CD8-positive, alpha-beta memory T cell (primary cell): ENCODE measurements around the gene SMTNL2. TPM values are rescaled to one million over a fixed set of nuclear protein-coding genes. Genes with fewer than 3 reads are reported as not detected.
"Not testable (repeated sequence)": the region's sequence is repeated elsewhere in the genome, so short reads cannot be mapped to it uniquely, and the experiment has no call there.

Experiments used
- CTCF ChIA-PET: fragments of 350-600 bp; sonication (Branson Sonifier 250); formaldehyde crosslinking; loops from one replicate; lab custom pipeline; 2021; ENCODE audit warnings: antibody characterized with exemption; lab: Charles Lee
- POLR2A ChIA-PET: fragments of 350-600 bp; sonication (Branson Sonifier 250); formaldehyde crosslinking; loops from one replicate; lab custom pipeline; 2021; ENCODE audit warnings: antibody characterized with exemption; lab: Charles Lee
- DNase-seq, 5 donors: peaks; one replicate each; pipeline versions ENCODE4 v3.0.0 to v3.0.0-alpha.2; 2020 to 2022; ENCODE audit warnings: mixed read lengths in 1 of 5
- H3K27ac ChIP-seq: one replicate; pipeline ENCODE4 v1.7.0; 2013; ENCODE audit warnings: low read depth, mild to moderate bottlenecking, low read length, moderate library complexity
- H3K27me3 ChIP-seq: 2 replicates; pipeline ENCODE4 v1.7.0; 2013; ENCODE audit warnings: low read length, mild to moderate bottlenecking; ENCODE audit not compliant: insufficient read depth, poor library complexity, severe bottlenecking
- H3K36me3 ChIP-seq: 2 replicates; pipeline ENCODE4 v1.7.0; 2013; ENCODE audit warnings: mild to moderate bottlenecking, low read length, moderate library complexity; ENCODE audit not compliant: insufficient read depth
- H3K4me1 ChIP-seq: 2 replicates; pipeline ENCODE4 v1.7.0; 2013; ENCODE audit warnings: mild to moderate bottlenecking, low read length, moderate library complexity; ENCODE audit not compliant: insufficient read depth
- H3K4me3 ChIP-seq: 2 replicates; pipeline ENCODE4 v1.7.0; 2013; ENCODE audit warnings: mild to moderate bottlenecking, low read length
- H3K9me3 ChIP-seq: 2 replicates; pipeline ENCODE4 v1.7.0; 2013; ENCODE audit warnings: mild to moderate bottlenecking, low read length
- H3K27ac Mint-ChIP-seq, 8 donors: one replicate each; pipeline ENCODE4 v1.8.0; 2020 to 2021; ENCODE audit warnings: mixed read lengths in 8 of 8, mild to moderate bottlenecking in 6 of 8, inconsistent platforms in 3 of 8, moderate library complexity in 3 of 8
- H3K27me3 Mint-ChIP-seq, 2 donors: one replicate each; pipeline ENCODE4 v1.8.0; 2020 to 2021; ENCODE audit warnings: mixed read lengths in 2 of 2, mild to moderate bottlenecking in 1 of 2, moderate library complexity in 1 of 2
- H3K36me3 Mint-ChIP-seq, 3 donors: one replicate each; pipeline ENCODE4 v1.8.0; 2020 to 2021; ENCODE audit warnings: mixed read lengths in 3 of 3, inconsistent platforms in 1 of 3, mild to moderate bottlenecking in 1 of 3
- H3K4me1 Mint-ChIP-seq, 3 donors: one replicate each; pipeline ENCODE4 v1.8.0; 2020 to 2021; ENCODE audit warnings: mixed read lengths in 3 of 3, inconsistent platforms in 1 of 3, mild to moderate bottlenecking in 1 of 3
- H3K4me3 Mint-ChIP-seq, 7 donors: one replicate each; pipeline ENCODE4 v1.8.0; 2020 to 2021; ENCODE audit warnings: mixed read lengths in 7 of 7, mild to moderate bottlenecking in 6 of 7, moderate library complexity in 4 of 7, inconsistent platforms in 2 of 7
- H3K9me3 Mint-ChIP-seq, 5 donors: one replicate each; pipeline ENCODE4 v1.8.0; 2020 to 2022; ENCODE audit warnings: mixed read lengths in 5 of 5, mild to moderate bottlenecking in 3 of 5, moderate library complexity in 2 of 5, inconsistent platforms in 1 of 5
- polyA plus RNA-seq: library from polyadenylated mRNA; unstranded; fragments of 300-500 nt; fragmentation: Illumina TruSeq; gene quantifications from one replicate; pipeline ENCODE4 v1.2.3, GENCODE V29; 2021
- total RNA-seq, 2 experiments: library from RNA; stranded (reverse); gene quantifications; one replicate each; pipeline ENCODE4 v1.2.3, GENCODE V29; 2021

SMTNL2 gene
- total and polyA plus RNA-seq, 3 experiments from 2014 or later: not detected

- no peaks in the 10 kb centered on the region for H3K9me3 Mint-ChIP-seq
- Histone ChIP-seq H3K4me3 (no peak overlapping the region), H3K36me3 (no peaks in the 10 kb centered on the region), H3K4me1 (no peaks in the 10 kb centered on the region), H3K9me3 (no peaks in the 10 kb centered on the region), H3K27me3 (no peaks in the 10 kb centered on the region), H3K27ac (no peak overlapping the region)
- no peak overlapping the region for H3K27ac Mint-ChIP-seq
- no peak overlapping the region for H3K4me3 Mint-ChIP-seq
- ChIA-PET CTCF (interaction anchor here (1.6 kb wide), 1 partner anchor 26 kb away, joined by 4 read pairs; no protein-coding TSS in a partner anchor), POLR2A (no interaction called here)
- peaks cover 9 to 14% of the 10 kb centered on the region in 2 donors for H3K27me3 Mint-ChIP-seq
- DNase-seq: no peak
- H3K4me1 Mint-ChIP-seq: peaks cover 0 to 5% (median 4%) of the 10 kb centered on the region in 3 donors
- H3K36me3 Mint-ChIP-seq: no peaks in the 10 kb centered on the region
These were observed 8.1 kb downstream of the SMTNL2 start for GRCh38 chr17:4592240-4593005.

GRCh38 chr17:4593021-4593421 lies 8.7 kb downstream of the SMTNL2 start:
- ChIA-PET CTCF (interaction anchor here (1.6 kb wide), 1 partner anchor 26 kb away, joined by 4 read pairs; no protein-coding TSS in a partner anchor), POLR2A (no interaction called here)
- DNase-seq: no peak
- no peaks in the 10 kb centered on the region for H3K9me3 ChIP-seq
- H3K4me1 Mint-ChIP-seq: peaks cover 0 to 5% (median 4%) of the 10 kb centered on the region in 3 donors
- no peak overlapping the region for H3K4me3 ChIP-seq
- H3K27me3 ChIP-seq: no peaks in the 10 kb centered on the region
- no peak overlapping the region for H3K4me3 Mint-ChIP-seq
- H3K27ac ChIP-seq: no peak overlapping the region
- no peaks in the 10 kb centered on the region for H3K36me3 Mint-ChIP-seq
- H3K36me3 ChIP-seq: no peaks in the 10 kb centered on the region
- peaks cover 11 to 19% of the 10 kb centered on the region in 2 donors for H3K27me3 Mint-ChIP-seq
- H3K9me3 Mint-ChIP-seq: no peaks in the 10 kb centered on the region
- no peaks in the 10 kb centered on the region for H3K4me1 ChIP-seq
- no peak overlapping the region for H3K27ac Mint-ChIP-seq

GRCh38 chr17:4594406-4594805 lies 10.1 kb downstream of the SMTNL2 start:
- DNase-seq: no peak
- no peaks in the 10 kb centered on the region for H3K4me1 ChIP-seq
- Mint-ChIP-seq H3K27me3 (peaks cover 11 to 19% of the 10 kb centered on the region in 2 donors), H3K4me3 (no peak overlapping the region), H3K27ac (no peak overlapping the region), H3K36me3 (no peaks in the 10 kb centered on the region), H3K9me3 (no peaks in the 10 kb centered on the region), H3K4me1 (peaks cover 0 to 5% (median 4%) of the 10 kb centered on the region in 3 donors)
- H3K9me3 ChIP-seq: no peaks in the 10 kb centered on the region
- no peak overlapping the region for H3K27ac ChIP-seq
- ChIA-PET CTCF (interaction anchor here (1.1 kb wide), 1 partner anchor 28 kb away, joined by 6 read pairs; no protein-coding TSS in a partner anchor), POLR2A (no interaction called here)
- no peak overlapping the region for H3K4me3 ChIP-seq
- no peaks in the 10 kb centered on the region for H3K36me3 ChIP-seq
- H3K27me3 ChIP-seq: no peaks in the 10 kb centered on the region

- Histone ChIP-seq H3K4me1 (no peaks in the 10 kb centered on the region), H3K9me3 (no peaks in the 10 kb centered on the region), H3K27ac (no peak overlapping the region), H3K4me3 (no peak overlapping the region), H3K27me3 (no peaks in the 10 kb centered on the region), H3K36me3 (no peaks in the 10 kb centered on the region)
- peaks cover 0 to 5% (median 4%) of the 10 kb centered on the region in 3 donors for H3K4me1 Mint-ChIP-seq
- H3K9me3 Mint-ChIP-seq: peaks cover 0 to 2% (median 0%) of the 10 kb centered on the region in 5 donors
- DNase-seq: peak in 1 of 5 donors; percentile 27
- CTCF ChIA-PET: interaction anchor here (0.6 to 1.1 kb wide), 4 partner anchors 17 to 92 kb away, joined by 3 to 6 read pairs (median 4); no protein-coding TSS in a partner anchor
- no peak overlapping the region for H3K4me3 Mint-ChIP-seq
- POLR2A ChIA-PET: no interaction called here
- H3K27me3 Mint-ChIP-seq: peaks cover 11 to 19% of the 10 kb centered on the region in 2 donors
- H3K27ac Mint-ChIP-seq: peak overlapping the region in 1 of 8 donors; percentile 33
- H3K36me3 Mint-ChIP-seq: no peaks in the 10 kb centered on the region
These were observed 10.8 kb downstream of the SMTNL2 start for GRCh38 chr17:4594931-4595684.

DNA sequence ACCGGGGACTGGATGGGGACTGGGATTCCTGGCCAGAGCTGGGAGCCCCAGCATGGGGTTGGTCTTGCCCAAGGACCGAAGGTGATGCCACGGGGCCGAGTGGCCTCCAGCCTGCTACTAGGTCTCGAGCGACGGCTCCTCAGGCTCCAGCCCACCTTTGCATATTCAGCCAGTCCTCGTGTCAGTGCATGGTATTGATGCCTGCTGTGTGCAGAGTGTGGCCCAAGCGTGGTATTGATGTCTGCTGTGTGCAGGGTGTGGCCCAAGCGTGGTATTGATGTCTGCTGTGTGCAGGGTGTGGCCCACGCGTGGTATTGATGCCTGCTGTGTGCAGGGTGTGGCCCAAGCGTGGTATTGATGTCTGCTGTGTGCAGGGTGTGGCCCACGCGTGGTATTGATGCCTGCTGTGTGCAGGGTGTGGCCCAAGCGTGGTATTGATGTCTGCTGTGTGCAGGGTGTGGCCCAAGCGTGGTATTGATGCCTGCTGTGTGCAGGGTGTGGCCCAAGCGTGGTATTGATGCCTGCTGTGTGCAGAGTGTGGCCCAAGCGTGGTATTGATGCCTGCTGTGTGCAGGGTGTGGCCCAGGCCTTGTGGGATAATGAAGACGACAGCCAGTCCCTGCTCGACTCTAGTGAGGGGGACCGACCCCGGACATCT lies 11.5 kb downstream of the SMTNL2 start:
- CTCF ChIA-PET: interaction anchor here (0.6 to 1.1 kb wide), 3 partner anchors 17 to 91 kb away, joined by 3 to 5 read pairs (median 4); no protein-coding TSS in a partner anchor
- H3K4me3 Mint-ChIP-seq, H3K4me3 ChIP-seq, H3K27me3 ChIP-seq, H3K9me3 ChIP-seq, H3K36me3 ChIP-seq, DNase-seq, H3K9me3 Mint-ChIP-seq, H3K4me1 Mint-ChIP-seq, H3K27ac Mint-ChIP-seq, H3K27ac ChIP-seq, H3K4me1 ChIP-seq, POLR2A ChIA-PET, H3K36me3 Mint-ChIP-seq: not testable (repeated sequence)
- peaks cover 11 to 12% of the 10 kb centered on the region in 2 donors for H3K27me3 Mint-ChIP-seq

- H3K27ac Mint-ChIP-seq: no peak overlapping the region
- POLR2A ChIA-PET: no interaction called here
- Histone ChIP-seq H3K36me3 (no peaks in the 10 kb centered on the region), H3K4me3 (no peak overlapping the region), H3K4me1 (no peaks in the 10 kb centered on the region), H3K27me3 (no peaks in the 10 kb centered on the region), H3K27ac (no peak overlapping the region), H3K9me3 (no peaks in the 10 kb centered on the region)
- H3K36me3 Mint-ChIP-seq: no peaks in the 10 kb centered on the region
- DNase-seq: no peak
- H3K9me3 Mint-ChIP-seq: peaks cover 0 to 2% (median 0%) of the 10 kb centered on the region in 5 donors
- H3K4me3 Mint-ChIP-seq: no peak overlapping the region
- H3K4me1 Mint-ChIP-seq: peaks cover 0 to 5% (median 4%) of the 10 kb centered on the region in 3 donors
- CTCF ChIA-PET: no interaction called here
- peaks cover 8 to 12% of the 10 kb centered on the region in 2 donors for H3K27me3 Mint-ChIP-seq
These were observed 12.5 kb downstream of the SMTNL2 start for GRCh38 chr17:4596636-4597380.

DNA sequence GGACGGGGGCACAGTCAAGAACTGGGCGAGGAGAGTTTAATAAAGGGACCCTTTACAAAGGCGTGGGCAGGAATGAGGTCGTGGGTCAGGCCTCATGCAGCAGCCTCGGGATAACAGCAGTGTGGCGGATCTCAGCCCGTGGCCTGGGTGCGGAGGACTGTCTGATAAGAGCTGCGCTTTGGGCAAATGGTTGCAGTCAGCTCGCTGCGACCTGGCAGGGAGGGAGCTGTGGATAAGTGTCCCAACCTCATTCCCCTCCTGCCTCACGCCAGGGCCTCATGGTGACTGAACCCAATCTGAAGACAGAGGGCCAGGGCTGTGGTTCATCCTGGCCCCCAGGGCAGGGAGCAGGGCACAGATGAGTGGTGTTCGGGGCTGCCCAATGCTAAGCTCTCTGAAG lies 13.6 kb downstream of the SMTNL2 start:
- Mint-ChIP-seq H3K27ac (no peak overlapping the region), H3K27me3 (peaks cover 5% of the 10 kb centered on the region in 2 donors), H3K9me3 (peaks cover 0 to 2% (median 0%) of the 10 kb centered on the region in 5 donors), H3K36me3 (no peaks in the 10 kb centered on the region), H3K4me3 (no peak overlapping the region), H3K4me1 (peaks cover 0 to 5% (median 4%) of the 10 kb centered on the region in 3 donors)
- H3K36me3 ChIP-seq: no peaks in the 10 kb centered on the region
- POLR2A ChIA-PET: no interaction called here
- no peaks in the 10 kb centered on the region for H3K9me3 ChIP-seq
- CTCF ChIA-PET: no interaction called here
- DNase-seq: no peak
- H3K27me3 ChIP-seq: no peaks in the 10 kb centered on the region
- no peaks in the 10 kb centered on the region for H3K4me1 ChIP-seq
- no peak overlapping the region for H3K4me3 ChIP-seq
- no peak overlapping the region for H3K27ac ChIP-seq
